ENCODE data around the gene RPS6KA1. TPM values are rescaled to one million over a fixed set of nuclear protein-coding genes. Genes with fewer than 3 reads are reported as not detected.
"Not testable (repeated sequence)": the region's sequence is repeated elsewhere in the genome, so short reads cannot be mapped to it uniquely, and the experiment has no call there.

Gene RPS6KA1
- total RNA-seq, 2 experiments from 2014 or later, result 170 to 175 TPM

GRCh38 chr1:26582836-26583460, 53.4 kb downstream of the RPS6KA1 start:
- no peaks in the 10 kb centered on the region for H3K36me3 Mint-ChIP-seq (ENCODE audit: low read depth)
- peak overlapping the region; percentile 48 for H3K27ac Mint-ChIP-seq
- POLR2A ChIA-PET, result interaction anchor here (1.1 to 1.9 kb wide), 3 partner anchors 82 to 283 kb away, joined by 3 to 8 read pairs (median 7); partner anchors contain the start of gene PIGV
- peaks cover 36% of the 10 kb centered on the region for H3K4me1 Mint-ChIP-seq
- H3K9me3 Mint-ChIP-seq, result no peaks in the 10 kb centered on the region
- no peaks in the 10 kb centered on the region for H3K27me3 Mint-ChIP-seq
- CTCF ChIA-PET, result interaction anchor here (0.7 to 1.1 kb wide), 4 partner anchors 17 to 226 kb away, joined by 3 to 4 read pairs (median 3); no protein-coding TSS in a partner anchor
- H3K4me3 Mint-ChIP-seq, result no peak overlapping the region
- peak; percentile 66 for DNase-seq

GRCh38 chr1:26583646-26584485, 54.3 kb downstream of the RPS6KA1 start:
- peaks cover 3% of the 10 kb centered on the region for H3K9me3 Mint-ChIP-seq
- no peaks in the 10 kb centered on the region for H3K36me3 Mint-ChIP-seq (ENCODE audit: low read depth)
- H3K27me3 Mint-ChIP-seq, result no peaks in the 10 kb centered on the region
- H3K27ac Mint-ChIP-seq, result no peak overlapping the region
- ChIA-PET CTCF (interaction anchor here (0.8 to 1.3 kb wide), 4 partner anchors 8 to 227 kb away, joined by 3 to 5 read pairs (median 3); partner anchors contain the start of gene RPS6KA1), POLR2A (interaction anchor here (0.7 to 1.9 kb wide), 5 partner anchors 10 to 281 kb away, joined by 3 to 7 read pairs (median 3); partner anchors contain the start of gene PIGV)
- peak; percentile 30 for DNase-seq
- H3K4me1 Mint-ChIP-seq, result peaks cover 32% of the 10 kb centered on the region
- no peak overlapping the region for H3K4me3 Mint-ChIP-seq

DNA sequence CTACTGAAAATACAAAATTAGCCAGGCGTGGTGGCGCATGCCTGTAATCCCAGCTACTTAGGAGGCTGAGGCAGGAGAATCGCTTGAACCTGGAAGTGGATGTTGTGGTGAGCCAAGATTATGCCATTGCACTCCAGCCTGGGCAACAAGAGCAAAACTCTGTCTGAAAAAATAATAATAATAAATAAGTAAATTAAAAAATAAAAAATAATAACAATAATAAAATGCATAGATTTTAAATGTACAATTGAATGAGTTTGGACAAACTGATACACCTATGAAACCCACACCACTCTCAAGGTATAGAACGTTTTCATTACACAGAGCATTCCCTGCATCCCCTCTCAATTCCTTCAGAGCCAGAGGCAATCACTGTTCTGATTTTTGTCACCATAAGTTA, 55.0 kb downstream of the RPS6KA1 start:
- DNase-seq; H3K36me3 Mint-ChIP-seq (ENCODE audit: low read depth); H3K27ac Mint-ChIP-seq; H3K4me3 Mint-ChIP-seq; H3K9me3 Mint-ChIP-seq; H3K27me3 Mint-ChIP-seq: not testable (repeated sequence)
- CTCF ChIA-PET, result interaction anchor here (0.8 to 1.3 kb wide), 4 partner anchors 9 to 227 kb away, joined by 3 to 5 read pairs (median 3); partner anchors contain the start of gene RPS6KA1
- POLR2A ChIA-PET, result interaction anchor here (0.7 to 1.3 kb wide), 4 partner anchors 10 to 280 kb away, joined by 3 to 4 read pairs (median 3); partner anchors contain the start of gene PIGV
- H3K4me1 Mint-ChIP-seq, result peaks cover 28% of the 10 kb centered on the region

GRCh38 chr1:26585471-26585870, 55.9 kb downstream of the RPS6KA1 start:
- H3K27ac Mint-ChIP-seq, result no peak overlapping the region
- H3K36me3 Mint-ChIP-seq (ENCODE audit: low read depth), result no peaks in the 10 kb centered on the region
- ChIA-PET POLR2A (no interaction called here), CTCF (no interaction called here)
- peaks cover 7% of the 10 kb centered on the region for H3K9me3 Mint-ChIP-seq
- no peak overlapping the region for H3K4me3 Mint-ChIP-seq
- no peak for DNase-seq
- H3K27me3 Mint-ChIP-seq, result no peaks in the 10 kb centered on the region
- peaks cover 22% of the 10 kb centered on the region for H3K4me1 Mint-ChIP-seq

DNA sequence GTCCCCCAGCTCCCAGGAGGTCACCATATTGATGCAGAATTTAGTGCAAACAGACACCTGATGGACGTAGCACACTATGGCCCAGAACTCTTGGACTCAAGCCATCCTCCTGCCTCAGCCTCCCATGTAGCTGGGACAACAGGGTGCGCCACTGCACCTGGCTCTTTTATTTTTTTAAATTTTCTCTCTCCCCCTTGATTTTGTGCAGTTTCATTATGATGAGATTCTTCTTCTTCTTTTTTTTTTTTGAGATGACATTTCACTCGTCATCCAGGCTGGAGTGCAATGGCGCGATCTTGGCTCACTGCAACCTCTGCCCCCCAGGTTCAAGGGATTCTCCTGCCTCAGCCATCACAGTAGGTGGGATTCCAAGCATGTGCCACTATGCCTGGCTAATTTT, 63.8 kb downstream of the RPS6KA1 start:
- no peak for DNase-seq
- H3K36me3 Mint-ChIP-seq (ENCODE audit: low read depth), result no peaks in the 10 kb centered on the region
- no peaks in the 10 kb centered on the region for H3K27me3 Mint-ChIP-seq
- POLR2A ChIA-PET, result interaction anchor here (0.8 kb wide), 1 partner anchor 296 kb away, joined by 3 read pairs; no protein-coding TSS in a partner anchor
- H3K4me1 Mint-ChIP-seq, result peaks cover 4% of the 10 kb centered on the region
- CTCF ChIA-PET, result interaction anchor here (1.1 kb wide), 1 partner anchor 196 kb away, joined by 3 read pairs; no protein-coding TSS in a partner anchor
- peaks cover 7% of the 10 kb centered on the region for H3K9me3 Mint-ChIP-seq
- no peak overlapping the region for H3K4me3 Mint-ChIP-seq
- no peak overlapping the region for H3K27ac Mint-ChIP-seq

- POLR2A ChIA-PET; H3K27ac Mint-ChIP-seq; DNase-seq; H3K4me3 Mint-ChIP-seq; H3K27me3 Mint-ChIP-seq; H3K36me3 Mint-ChIP-seq (ENCODE audit: low read depth); CTCF ChIA-PET; H3K9me3 Mint-ChIP-seq; H3K4me1 Mint-ChIP-seq: not testable (repeated sequence)
These were observed 65.0 kb downstream of the RPS6KA1 start for GRCh38 chr1:26594593-26594992.

DNA sequence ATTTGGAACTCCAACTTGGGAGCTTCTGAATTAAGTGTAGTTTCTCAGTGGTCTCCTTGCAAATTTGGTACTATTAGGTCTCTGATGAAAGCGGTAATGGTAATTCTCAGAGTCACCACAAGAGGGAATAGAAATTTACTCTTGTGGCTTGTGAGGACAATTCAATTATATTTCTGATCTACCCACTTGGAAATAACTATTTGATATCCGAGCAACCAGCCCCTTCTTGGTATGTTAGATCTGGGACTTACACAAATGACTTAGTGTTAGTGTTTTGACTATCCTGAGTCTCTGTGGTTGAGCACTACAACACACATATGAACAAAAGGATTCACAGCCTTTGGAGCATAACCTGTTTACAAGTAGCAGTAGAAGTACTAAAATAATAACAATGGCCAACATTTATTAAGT, 68.1 kb downstream of the RPS6KA1 start:
- CTCF ChIA-PET, result interaction anchor here (1.5 to 14.6 kb wide), 5 partner anchors 10 to 448 kb away, joined by 3 to 221 read pairs (median 7); partner anchors contain the start of gene PIGV
- no peaks in the 10 kb centered on the region for H3K36me3 Mint-ChIP-seq (ENCODE audit: low read depth)
- POLR2A ChIA-PET, result interaction anchor here (3.6 kb wide), 1 partner anchor 190 kb away, joined by 30 read pairs; the partner anchor contains the start of gene PIGV
- H3K27me3 Mint-ChIP-seq, result peaks cover 7% of the 10 kb centered on the region
- H3K9me3 Mint-ChIP-seq, result no peaks in the 10 kb centered on the region
- no peak overlapping the region for H3K4me3 Mint-ChIP-seq
- peaks cover 12% of the 10 kb centered on the region for H3K4me1 Mint-ChIP-seq
- no peak overlapping the region for H3K27ac Mint-ChIP-seq
- no peak for DNase-seq

- H3K4me1 Mint-ChIP-seq, result peaks cover 12% of the 10 kb centered on the region
- H3K36me3 Mint-ChIP-seq (ENCODE audit: low read depth), result no peaks in the 10 kb centered on the region
- H3K4me3 Mint-ChIP-seq, result no peak overlapping the region
- H3K27me3 Mint-ChIP-seq, result peaks cover 11% of the 10 kb centered on the region
- CTCF ChIA-PET, result interaction anchor here (0.7 to 14.6 kb wide), 15 partner anchors 16 to 288 kb away, joined by 3 to 221 read pairs (median 4); partner anchors contain the start of gene PIGV
- POLR2A ChIA-PET, result interaction anchor here (1.1 to 3.6 kb wide), 4 partner anchors 57 to 212 kb away, joined by 3 to 30 read pairs (median 4); partner anchors contain the start of gene PIGV
- H3K9me3 Mint-ChIP-seq, result no peaks in the 10 kb centered on the region
- no peak overlapping the region for H3K27ac Mint-ChIP-seq
- DNase-seq, result no peak
These were observed 69.3 kb downstream of the RPS6KA1 start for GRCh38 chr1:26598890-26599289.

GRCh38 chr1:26602378-26602959, 72.9 kb downstream of the RPS6KA1 start:
- no peaks in the 10 kb centered on the region for H3K36me3 Mint-ChIP-seq (ENCODE audit: low read depth)
- H3K27me3 Mint-ChIP-seq, result peaks cover 20% of the 10 kb centered on the region
- H3K9me3 Mint-ChIP-seq, result no peaks in the 10 kb centered on the region
- DNase-seq, result peak; percentile 38
- H3K4me3 Mint-ChIP-seq, result no peak overlapping the region
- ChIA-PET POLR2A (interaction anchor here (0.7 to 4.2 kb wide), 9 partner anchors 60 to 275 kb away, joined by 3 to 57 read pairs (median 5); partner anchors contain the start of gene PIGV), CTCF (interaction anchor here (0.7 to 14.6 kb wide), 36 partner anchors 8 to 326 kb away, joined by 3 to 221 read pairs (median 4); partner anchors contain the start of gene PIGV)
- H3K4me1 Mint-ChIP-seq, result peaks cover 11% of the 10 kb centered on the region
- no peak overlapping the region for H3K27ac Mint-ChIP-seq

DNA sequence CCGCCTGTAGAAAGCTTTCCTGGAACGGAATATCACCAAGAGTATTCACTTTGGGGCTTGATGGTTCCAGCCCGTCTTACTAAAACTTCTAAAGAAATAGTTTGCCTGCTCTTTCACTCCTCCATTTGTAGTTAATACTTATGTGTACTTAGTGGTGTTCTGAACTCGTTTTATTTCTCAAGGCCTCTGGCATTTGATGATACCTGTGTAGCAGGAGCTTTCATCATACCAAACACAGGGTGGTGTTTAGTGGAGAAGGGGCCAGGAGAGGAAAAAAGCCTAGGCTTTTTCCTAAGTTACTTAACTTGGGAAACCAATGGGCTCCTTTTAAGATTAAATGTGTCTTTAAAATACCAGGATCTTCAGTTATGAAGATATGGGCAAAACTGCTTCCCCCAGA, 74.3 kb downstream of the RPS6KA1 start:
- Mint-ChIP-seq H3K4me1 (peaks cover 5% of the 10 kb centered on the region), H3K9me3 (no peaks in the 10 kb centered on the region), H3K36me3 (ENCODE audit: low read depth) (no peaks in the 10 kb centered on the region), H3K27me3 (peaks cover 20% of the 10 kb centered on the region), H3K4me3 (no peak overlapping the region), H3K27ac (no peak overlapping the region)
- no peak for DNase-seq
- ChIA-PET CTCF (interaction anchor here (0.8 to 14.6 kb wide), 11 partner anchors 10 to 277 kb away, joined by 3 to 221 read pairs (median 4); partner anchors contain the start of gene PIGV), POLR2A (interaction anchor here (1.5 to 4.2 kb wide), 4 partner anchors 89 to 261 kb away, joined by 5 to 57 read pairs (median 6); partner anchors contain the start of gene PIGV)

- Mint-ChIP-seq H3K36me3 (ENCODE audit: low read depth) (no peaks in the 10 kb centered on the region), H3K27me3 (peaks cover 35% of the 10 kb centered on the region), H3K9me3 (no peaks in the 10 kb centered on the region), H3K4me1 (peaks cover 2% of the 10 kb centered on the region), H3K27ac (no peak overlapping the region), H3K4me3 (no peak overlapping the region)
- CTCF ChIA-PET, result interaction anchor here (1.6 to 14.6 kb wide), 2 partner anchors 9 to 181 kb away, joined by 7 to 221 read pairs; partner anchors contain the start of gene PIGV
- POLR2A ChIA-PET, result interaction anchor here (1.2 to 1.7 kb wide), 2 partner anchors 86 to 181 kb away, joined by 3 to 8 read pairs; partner anchors contain the start of gene PIGV
- DNase-seq, result no peak
These were observed 77.6 kb downstream of the RPS6KA1 start for GRCh38 chr1:26607186-26607585.

DNA sequence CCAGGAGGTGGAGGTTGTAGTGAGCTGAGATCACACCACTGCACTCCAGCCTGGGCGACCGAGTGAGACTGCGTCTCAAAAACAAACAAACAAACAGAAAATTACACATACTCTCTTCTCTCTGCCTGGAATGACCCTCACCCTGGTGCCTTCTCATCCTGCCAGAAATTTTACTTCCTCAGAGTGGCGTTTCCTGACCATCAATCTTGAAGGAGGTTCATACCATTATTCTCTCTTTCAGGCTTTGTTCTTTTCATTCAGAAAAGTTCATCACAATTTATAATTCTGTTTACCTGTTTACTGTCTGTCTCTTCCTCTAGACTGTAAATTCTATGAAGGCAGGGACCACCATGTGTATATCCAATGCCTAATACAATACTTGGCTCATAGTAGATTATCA, 79.3 kb downstream of the RPS6KA1 start:
- peaks cover 26% of the 10 kb centered on the region for H3K27me3 Mint-ChIP-seq
- H3K9me3 Mint-ChIP-seq, result no peaks in the 10 kb centered on the region
- H3K4me1 Mint-ChIP-seq, result no peaks in the 10 kb centered on the region
- no peaks in the 10 kb centered on the region for H3K36me3 Mint-ChIP-seq (ENCODE audit: low read depth)
- H3K4me3 Mint-ChIP-seq, result no peak overlapping the region
- DNase-seq, result no peak
- H3K27ac Mint-ChIP-seq, result no peak overlapping the region
- ChIA-PET POLR2A (interaction anchor here (0.9 kb wide), 1 partner anchor 179 kb away, joined by 3 read pairs; the partner anchor contains the start of gene PIGV), CTCF (interaction anchor here (0.6 to 14.6 kb wide), 3 partner anchors 99 to 1012 kb away, joined by 3 to 221 read pairs (median 3); partner anchors contain the start of gene PIGV)

Measured in activated CD4-positive, alpha-beta memory T cell treated with anti-CD3 and anti-CD28 coated beads, Interleukin-2, amount 10 ng/mL, durations not matched to agents 7 days and 5 days (primary cell).